HG03565 (cell line): ENCODE results near the gene TNFSF12.

Experiments
- ATAC-seq: cut with Tn5 transposase; IDR thresholded peaks from one replicate; pipeline ENCODE4 v1.9.1; 2021; ENCODE audit warnings: mild to moderate bottlenecking, moderate library complexity; ENCODE audit not compliant: unreplicated experiment

Gene TNFSF12

DNA sequence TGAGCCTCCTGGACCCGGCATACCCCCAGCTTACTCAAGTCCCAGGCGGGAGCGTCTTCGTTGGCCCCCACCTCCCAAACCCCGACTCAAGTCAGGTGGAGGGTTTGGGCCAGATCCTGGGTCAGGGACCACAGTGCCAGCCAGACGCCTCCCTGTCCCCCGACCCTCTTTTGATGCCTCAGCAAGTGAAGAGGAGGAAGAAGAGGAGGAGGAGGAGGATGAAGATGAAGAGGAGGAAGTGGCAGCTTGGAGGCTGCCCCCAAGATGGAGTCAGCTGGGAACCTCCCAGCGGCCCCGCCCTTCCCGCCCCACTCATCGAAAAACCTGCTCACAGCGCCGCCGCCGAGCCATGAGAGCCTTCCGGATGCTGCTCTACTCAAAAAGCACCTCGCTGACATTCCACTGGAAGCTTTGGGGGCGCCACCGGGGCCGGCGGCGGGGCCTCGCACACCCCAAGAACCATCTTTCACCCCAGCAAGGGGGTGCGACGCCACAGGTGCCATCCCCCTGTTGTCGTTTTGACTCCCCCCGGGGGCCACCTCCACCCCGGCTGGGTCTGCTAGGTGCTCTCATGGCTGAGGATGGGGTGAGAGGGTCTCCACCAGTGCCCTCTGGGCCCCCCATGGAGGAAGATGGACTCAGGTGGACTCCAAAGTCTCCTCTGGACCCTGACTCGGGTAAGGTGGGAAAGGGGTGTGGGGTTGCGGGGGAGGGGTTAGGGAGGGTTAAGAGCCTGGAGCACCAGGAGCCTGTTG, 14.4 kb downstream of the TNFSF12 start:
- ATAC-seq: no peak

DNA sequence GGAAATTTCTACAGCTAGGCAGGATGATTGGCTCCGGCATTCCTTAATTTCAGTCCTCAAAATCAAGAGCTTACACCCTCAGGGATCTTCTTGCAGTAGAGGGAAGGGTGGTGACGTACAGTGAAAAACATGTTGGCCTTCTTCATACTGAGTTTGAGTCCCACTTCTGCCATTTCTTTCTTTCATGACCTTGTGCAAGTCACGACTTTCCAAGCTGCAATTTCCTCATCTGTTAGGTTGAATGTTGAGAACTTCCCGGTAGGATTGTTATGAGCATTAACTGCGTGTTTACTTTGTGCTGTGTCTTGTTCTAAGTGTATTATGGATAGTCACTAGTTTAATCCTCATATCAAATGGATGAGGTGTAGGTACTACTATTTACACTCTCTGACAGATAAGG, 20.7 kb downstream of the TNFSF12 start:
- ATAC-seq: no peak

DNA sequence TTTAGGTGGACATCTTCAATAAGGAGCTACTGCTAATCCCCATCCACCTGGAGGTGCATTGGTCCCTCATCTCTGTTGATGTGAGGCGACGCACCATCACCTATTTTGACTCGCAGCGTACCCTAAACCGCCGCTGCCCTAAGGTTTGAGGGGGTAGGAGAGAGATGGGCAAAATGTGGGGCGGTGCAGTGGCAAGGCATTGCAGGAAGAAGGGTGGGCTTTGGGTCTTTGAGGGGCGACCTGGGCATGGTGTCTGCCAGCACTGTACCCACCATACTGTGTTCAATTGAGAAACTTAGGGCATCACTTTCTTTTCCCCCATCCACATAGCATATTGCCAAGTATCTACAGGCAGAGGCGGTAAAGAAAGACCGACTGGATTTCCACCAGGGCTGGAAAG, 21.5 kb downstream of the TNFSF12 start:
- ATAC-seq: no peak

DNA sequence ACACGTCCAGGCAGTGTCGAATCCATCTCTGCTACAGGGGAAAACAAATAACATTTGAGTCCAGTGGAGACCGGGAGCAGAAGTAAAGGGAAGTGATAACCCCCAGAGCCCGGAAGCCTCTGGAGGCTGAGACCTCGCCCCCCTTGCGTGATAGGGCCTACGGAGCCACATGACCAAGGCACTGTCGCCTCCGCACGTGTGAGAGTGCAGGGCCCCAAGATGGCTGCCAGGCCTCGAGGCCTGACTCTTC, 23.4 kb downstream of the TNFSF12 start:
- no peak for ATAC-seq

DNA sequence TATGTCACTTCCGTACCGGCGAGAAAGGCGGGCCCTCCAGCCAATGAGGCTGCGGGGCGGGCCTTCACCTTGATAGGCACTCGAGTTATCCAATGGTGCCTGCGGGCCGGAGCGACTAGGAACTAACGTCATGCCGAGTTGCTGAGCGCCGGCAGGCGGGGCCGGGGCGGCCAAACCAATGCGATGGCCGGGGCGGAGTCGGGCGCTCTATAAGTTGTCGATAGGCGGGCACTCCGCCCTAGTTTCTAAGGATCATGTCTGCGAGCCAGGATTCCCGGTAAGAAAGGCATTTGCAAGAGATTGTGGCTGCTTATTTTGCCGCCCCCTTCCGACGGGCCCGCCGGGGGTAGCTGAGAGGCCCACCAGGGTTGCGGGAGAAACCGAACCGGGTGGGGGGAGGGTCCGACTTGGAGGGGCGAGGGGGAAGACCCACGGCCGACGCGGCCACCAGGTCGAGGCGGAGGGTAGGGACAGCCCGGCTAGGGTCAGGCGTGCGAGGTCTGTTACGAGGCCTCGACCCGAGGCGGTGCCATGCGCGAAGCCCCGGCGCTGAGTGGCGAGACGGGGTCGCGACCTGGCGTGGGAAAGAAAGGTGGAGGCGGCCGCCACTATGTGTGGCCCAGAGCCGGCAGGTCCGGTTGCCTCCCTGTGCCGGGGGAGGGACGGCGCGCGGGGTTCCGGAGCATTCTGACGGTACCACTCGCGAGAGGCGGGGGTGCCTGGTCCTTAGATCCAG, 23.9 kb downstream of the TNFSF12 start:
- peak; percentile 90 for ATAC-seq

DNA sequence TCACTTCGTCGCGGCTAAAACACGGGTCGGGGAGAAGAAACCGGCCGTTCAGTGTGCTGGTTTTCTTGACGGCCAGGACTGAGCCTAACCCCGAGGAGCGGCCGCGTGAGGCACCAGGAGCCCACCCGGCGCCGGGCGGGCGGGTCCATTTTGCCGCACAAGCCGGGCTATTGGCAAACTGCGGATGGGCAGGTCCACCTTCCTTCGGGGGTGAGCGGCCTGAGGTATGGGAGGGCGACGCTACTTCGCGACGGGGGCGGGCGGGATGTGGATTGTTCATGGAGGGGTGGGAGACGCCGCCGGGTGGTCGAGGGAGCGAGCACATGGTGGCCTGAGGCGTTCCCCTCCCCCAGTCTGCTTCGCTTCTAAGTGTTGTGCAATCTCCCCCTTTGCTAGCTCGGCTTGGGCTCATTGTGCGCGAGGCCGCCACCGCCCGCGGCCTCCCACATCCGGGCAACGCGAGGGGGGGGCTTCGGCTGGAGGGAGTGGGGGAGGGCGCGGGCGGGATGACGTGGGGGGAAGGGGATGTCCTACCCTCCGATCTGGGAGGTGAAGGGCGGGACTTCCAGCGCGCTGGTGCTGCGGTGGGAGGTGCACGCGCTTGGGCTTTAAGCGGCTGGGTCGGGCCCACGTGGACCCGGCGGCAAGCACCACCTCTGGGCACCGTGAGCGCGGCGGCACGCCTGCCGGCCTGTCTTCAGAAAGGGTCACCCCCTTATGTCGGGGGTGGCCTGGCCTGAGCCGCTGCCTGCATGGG, 24.6 kb downstream of the TNFSF12 start:
- ATAC-seq: no peak

DNA sequence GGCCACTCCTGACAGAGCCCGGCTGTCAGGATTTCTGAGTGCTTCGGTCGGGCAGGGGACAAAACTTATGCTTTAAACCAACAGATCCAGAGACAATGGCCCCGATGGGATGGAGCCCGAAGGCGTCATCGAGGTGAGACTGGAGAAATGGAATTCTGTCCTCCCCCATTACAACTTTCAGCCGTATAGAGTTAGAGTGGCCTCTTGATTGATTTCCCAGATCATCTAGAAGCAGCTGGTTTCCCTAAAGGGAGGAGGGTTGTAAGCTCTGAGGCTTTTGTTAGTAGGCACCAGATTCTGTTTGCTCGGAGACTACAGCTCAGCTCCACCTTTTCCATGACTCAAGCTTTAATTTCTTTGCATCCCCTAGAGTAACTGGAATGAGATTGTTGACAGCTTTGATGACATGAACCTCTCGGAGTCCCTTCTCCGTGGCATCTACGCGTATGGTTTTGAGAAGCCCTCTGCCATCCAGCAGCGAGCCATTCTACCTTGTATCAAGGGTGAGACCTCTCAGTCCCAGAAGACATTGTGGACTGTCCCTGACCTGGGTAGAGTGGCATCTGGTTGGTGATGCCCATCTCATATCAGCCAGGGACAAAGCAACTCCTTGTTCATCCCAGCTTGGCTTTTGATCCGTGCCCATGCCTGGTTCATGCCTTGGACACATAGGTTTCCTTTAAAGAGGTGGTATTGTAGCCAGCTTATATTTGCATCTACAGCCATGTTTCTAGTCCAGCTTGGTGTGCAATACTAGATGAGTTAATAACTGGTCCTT, 25.5 kb downstream of the TNFSF12 start:
- no peak for ATAC-seq

DNA sequence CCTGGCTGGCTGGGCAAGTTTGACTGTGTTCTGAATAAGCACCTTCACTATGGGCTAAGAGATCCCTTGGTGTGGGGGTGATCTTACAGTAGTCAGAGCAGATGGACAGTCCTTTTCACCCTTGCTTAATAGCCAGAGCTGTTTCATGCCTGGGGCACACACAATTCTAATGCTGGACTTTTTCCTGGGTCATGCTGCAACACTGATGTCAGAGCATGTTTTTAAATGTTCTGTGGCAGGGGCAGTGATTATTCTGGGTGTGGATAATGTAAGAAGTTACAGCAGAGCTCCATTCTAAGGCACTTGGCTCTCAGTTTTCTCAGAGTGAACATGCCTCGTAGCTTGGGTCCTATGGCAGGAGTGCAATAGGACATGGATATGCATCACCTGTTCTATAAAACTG, 26.6 kb downstream of the TNFSF12 start:
- ATAC-seq: no peak

DNA sequence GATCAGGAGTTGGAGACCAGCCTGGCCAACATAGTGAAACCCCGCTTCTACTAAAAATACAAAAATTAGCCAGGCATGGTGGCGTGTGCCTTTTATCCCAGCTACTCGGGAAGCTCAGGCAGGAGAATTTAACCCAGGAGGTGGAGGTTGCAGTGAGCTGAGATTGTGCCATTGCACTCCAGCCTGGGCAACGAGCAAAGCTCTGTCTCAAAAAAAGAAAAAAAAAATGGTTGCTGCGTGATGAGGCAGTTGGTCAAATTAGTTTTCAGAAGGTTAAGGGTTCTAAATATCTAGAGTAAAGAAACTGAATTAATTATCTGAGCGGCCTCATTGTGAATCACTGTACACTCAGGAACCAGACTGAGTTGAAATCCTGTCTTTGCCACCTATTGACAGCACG, 27.1 kb downstream of the TNFSF12 start:
- ATAC-seq: no peak

DNA sequence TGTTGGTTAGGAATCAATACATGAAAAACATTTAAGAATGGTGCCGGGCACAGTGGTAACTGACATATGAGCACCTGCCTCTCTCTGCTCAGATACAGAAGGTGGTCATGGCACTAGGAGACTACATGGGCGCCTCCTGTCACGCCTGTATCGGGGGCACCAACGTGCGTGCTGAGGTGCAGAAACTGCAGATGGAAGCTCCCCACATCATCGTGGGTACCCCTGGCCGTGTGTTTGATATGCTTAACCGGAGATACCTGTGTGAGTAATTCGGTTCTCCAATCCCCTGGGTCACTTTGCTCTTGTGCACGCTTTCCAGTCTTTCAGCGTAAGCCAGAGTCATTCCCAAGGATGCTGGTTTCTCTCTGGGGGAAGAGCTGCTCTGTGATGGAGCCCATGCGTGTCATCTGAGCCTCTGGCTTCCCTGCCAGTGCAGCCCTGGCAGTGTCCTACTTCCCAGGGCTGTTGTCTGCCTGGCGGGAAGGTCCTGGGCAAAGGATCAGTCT, 27.6 kb downstream of the TNFSF12 start:
- ATAC-seq: no peak

DNA sequence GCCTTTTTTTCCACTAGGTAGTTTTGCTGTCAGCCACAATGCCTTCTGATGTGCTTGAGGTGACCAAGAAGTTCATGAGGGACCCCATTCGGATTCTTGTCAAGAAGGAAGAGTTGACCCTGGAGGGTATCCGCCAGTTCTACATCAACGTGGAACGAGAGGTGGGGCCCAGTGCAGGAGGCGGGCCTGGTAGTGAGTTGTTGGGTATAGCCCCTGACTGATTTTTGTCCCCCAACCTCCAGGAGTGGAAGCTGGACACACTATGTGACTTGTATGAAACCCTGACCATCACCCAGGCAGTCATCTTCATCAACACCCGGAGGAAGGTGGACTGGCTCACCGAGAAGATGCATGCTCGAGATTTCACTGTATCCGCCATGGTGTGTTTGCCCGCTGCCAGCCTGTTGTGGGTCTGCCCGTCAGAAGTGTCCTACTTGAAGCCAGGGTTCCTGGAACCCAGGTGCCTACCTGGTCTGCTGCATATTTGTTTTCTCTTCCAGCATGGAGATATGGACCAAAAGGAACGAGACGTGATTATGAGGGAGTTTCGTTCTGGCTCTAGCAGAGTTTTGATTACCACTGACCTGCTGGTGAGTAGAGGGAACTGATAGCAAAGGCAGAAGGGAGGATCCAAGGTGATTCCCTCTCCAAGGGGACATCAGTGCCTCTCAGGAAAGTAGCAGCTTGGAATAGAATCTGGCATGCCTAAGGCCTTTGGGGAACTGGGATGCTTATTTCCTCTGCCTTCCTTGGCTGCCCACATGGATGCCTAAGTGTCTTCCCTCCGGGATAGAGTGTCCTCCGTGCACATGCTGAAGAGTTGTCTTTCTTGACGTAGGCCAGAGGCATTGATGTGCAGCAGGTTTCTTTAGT, 28.7 kb downstream of the TNFSF12 start:
- ATAC-seq: no peak

DNA sequence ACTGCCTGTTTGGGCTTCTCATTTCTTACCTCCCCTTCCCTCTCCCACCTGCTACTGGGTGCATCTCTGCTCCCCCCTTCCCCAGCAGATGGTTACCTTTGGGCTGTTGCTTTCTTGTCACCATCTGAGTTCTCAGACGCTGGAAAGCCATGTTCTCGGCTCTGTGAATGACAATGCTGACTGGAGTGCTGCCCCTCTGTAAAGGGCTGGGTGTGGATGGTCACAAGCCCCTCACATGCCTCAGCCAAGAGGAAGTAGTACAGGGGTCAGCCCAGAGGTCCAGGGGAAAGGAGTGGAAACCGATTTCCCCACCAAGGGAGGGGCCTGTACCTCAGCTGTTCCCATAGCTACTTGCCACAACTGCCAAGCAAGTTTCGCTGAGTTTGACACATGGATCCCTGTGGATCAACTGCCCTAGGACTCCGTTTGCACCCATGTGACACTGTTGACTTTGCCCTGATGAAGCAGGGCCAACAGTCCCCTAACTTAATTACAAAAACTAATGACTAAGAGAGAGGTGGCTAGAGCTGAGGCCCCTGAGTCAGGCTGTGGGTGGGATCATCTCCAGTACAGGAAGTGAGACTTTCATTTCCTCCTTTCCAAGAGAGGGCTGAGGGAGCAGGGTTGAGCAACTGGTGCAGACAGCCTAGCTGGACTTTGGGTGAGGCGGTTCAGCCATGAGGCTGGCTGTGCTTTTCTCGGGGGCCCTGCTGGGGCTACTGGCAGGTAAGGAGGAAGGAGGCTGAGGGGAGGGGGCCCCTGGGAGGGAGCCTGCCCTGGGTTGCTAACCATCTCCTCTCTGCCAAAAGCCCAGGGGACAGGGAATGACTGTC, 30.4 kb downstream of the TNFSF12 start, which contains the start of gene CD68:
Gene CD68 (plus strand): TSS at position 638 of the 833 bp plus-strand sequence. CDS start 40 bp downstream, at position 678.
- no peak for ATAC-seq

DNA sequence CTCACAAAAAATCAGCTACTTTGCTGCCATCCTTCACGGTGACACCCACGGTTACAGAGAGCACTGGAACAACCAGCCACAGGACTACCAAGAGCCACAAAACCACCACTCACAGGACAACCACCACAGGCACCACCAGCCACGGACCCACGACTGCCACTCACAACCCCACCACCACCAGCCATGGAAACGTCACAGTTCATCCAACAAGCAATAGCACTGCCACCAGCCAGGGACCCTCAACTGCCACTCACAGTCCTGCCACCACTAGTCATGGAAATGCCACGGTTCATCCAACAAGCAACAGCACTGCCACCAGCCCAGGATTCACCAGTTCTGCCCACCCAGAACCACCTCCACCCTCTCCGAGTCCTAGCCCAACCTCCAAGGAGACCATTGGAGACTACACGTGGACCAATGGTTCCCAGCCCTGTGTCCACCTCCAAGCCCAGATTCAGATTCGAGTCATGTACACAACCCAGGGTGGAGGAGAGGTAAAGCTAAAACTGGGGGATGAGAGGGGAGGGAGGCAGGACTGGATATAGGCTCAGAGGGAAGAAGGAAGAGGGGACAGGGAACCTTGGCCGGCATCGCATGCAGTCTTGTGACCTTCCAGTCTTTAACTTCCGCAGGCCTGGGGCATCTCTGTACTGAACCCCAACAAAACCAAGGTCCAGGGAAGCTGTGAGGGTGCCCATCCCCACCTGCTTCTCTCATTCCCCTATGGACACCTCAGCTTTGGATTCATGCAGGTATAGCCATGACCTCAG, 31.2 kb downstream of the TNFSF12 start:
- no peak for ATAC-seq

DNA sequence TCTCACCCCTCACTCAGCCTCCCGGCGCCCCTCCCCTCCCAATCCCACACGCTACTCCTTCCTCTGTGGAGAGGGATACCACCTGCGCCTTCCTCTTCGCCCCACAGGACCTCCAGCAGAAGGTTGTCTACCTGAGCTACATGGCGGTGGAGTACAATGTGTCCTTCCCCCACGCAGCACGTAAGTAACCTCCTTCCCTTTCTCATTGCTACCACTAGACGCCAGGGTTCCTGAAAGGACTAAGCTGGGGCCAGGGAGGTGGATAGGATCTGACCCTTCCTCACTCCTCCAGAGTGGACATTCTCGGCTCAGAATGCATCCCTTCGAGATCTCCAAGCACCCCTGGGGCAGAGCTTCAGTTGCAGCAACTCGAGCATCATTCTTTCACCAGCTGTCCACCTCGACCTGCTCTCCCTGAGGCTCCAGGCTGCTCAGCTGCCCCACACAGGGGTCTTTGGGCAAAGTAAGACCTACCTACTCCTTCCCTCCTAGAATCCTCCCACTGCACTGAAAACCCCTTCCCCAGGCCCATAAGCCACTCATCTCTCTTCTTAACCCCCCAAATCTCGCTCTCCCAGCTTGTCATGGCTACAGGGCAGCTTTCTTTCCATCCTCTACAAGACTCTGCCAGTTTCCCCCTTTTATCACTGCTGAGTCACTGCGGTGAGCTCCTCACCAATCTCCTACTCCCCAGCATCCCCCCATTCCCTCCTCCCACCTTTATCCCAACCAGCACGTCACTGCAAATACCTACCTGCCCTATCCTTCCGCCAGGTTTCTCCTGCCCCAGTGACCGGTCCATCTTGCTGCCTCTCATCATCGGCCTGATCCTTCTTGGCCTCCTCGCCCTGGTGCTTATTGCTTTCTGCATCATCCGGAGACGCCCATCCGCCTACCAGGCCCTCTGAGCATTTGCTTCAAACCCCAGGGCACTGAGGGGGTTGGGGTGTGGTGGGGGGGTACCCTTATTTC, 32.0 kb downstream of the TNFSF12 start:
- ATAC-seq: no peak

DNA sequence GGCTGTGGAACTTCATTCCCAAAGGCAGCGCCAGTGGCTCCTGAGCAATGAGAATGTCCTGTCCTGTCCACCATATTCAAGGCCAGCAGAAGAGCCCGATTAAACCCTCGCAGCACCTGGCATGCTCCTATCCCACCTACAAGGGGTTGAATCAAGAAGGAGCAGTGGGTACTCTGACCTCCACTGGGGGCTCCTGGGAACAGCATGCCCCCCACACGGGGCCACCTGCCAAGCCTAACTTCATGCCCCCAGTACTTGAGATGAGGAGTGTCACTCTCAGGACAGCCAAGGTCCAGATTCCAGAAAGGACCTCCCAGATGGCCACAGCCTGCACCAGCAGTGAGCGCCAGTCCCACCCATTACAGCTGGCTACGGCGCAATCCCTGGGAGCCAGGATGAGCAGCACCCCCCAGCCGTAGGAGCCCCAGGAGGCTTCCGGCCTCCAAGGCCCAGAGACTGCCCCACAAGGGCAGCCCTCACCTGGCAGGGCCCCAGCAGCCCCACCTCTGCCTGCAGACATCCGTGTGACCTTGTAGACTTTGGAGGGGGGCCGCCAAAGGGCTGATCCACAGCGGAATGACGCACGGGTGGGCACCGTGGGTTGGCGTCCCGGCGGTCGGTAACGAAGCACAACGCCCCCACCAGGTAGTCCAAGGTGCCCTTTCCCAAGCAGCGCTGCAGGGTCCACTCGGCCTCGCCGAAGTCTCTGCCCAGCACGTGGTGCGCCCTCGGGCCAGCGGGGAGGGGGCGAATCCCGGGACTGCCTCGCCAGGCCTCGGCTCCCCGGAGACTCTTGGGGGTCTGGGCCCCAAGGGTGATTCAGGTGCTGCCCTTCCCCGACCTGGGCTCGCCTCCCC, 33.8 kb downstream of the TNFSF12 start:
- no peak for ATAC-seq
